Astrocyte of the hippocampus (primary cell): Measurements from ENCODE around the gene DSC3.
"Not testable (repeated sequence)": the region's sequence is repeated elsewhere in the genome, so short reads cannot be mapped to it uniquely, and the experiment has no call there.

ENCODE experiments used
- DNase-seq: peaks from one replicate; pipeline ENCODE4 v3.0.0; 2011; ENCODE audit warnings: low read depth, low spot score

DSC3 gene

GRCh38 chr18:31041271-31042083 is 1.1 kb downstream of the DSC3 start:
- peak; percentile 58 for DNase-seq

DNA sequence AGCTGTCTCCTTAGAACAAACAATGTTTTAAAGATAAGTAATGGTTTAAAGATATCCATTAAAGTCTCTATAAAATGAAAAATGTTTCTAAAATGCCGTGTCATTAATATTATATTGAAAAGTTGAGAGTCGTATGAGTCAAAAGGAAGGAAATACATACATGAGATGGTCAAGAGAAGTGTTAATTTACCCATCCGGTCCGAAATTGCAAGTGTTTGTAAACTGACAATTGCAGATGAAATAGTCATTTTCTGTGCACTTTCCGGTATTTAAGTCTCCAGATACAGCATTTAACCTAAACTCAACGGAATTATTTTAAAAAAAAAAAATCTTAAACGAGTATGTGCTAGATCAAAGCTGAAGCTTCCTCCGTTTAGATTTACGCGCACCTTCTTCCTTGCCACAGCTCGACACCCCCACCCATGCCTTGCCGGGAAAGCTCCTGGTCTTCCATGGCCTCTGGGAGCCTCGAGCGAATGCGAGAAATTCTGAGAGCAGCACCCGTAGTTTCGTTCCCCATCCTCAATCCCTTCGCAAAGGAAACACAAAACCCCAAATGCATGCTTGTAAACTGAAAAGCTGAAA is 1.8 kb downstream of the DSC3 start:
- DNase-seq = peak; percentile 28

DNA sequence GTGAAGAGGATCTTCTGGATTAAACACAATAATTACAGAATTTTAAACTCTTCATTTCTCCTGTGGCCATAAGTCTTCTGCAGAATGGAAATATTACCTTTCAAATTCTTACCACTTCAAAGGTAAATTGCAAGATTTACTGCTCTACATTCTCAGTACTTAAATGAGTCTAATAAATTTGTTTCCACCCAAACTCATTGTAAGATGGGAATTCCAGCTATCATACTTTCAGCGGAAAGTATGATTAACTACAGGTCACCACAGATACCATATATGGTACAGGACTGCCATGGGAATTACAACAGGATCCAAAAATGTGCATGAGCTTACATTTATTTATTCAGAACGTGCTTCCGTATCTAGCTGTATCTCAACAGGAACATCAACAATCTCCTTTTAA is 3.1 kb downstream of the DSC3 start:
- no peak for DNase-seq

DNA sequence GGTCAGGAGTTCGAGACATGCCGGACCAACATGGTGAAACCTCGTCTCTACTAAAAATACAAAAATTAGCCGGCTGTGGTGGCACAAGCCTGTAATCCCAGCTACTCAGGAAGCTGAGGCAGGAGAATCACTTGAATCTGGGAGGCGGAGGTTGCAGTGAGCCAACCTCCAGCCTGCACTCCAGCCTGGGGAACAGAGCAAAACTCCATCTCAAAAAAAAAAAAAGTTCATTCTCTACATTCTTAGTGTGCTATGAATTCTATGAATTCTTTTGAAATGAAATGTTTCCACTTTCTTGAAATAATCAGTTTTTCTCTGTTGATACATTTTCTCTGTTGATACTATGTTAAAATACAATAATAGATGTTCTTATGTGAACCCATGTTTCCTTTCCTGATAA is 4.9 kb downstream of the DSC3 start:
- not testable (repeated sequence) for DNase-seq

GRCh38 chr18:31034541-31034940 is 8.0 kb downstream of the DSC3 start:
- DNase-seq = no peak

DNA sequence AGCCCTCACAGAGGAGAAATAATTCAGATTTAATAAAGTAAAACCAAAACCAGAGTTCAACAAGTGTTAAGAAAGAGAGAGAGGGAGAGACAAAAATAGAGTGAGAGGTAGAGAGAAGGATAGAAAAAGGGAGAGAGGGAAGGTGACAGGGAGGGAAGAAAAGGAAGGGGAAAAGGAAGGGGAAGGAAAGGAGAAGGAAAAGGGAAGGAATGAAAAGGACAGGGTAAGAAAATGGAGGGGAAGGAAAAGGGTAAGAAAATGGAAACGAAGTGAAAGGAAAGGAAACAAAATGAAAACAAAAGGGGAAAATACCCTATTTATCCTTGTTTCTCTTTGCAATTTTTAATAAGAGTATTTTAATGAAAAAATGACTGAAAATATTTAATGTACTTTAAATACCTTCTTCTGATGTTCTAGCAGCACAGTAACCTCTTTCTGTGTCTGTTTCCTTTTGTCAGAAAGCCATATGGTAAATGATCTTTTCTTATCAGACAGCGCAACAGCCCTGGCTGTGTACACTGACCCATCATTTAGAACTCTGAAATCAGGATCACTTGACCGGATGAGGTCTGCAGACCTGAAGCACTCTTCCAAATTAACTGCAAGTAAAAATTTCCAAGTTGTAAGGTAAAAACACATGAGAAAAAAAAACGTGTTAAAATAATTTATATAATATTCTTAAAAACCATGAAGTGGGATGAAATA is 11.8 kb downstream of the DSC3 start:
- no peak for DNase-seq

GRCh38 chr18:31015715-31016434 is 26.7 kb downstream of the DSC3 start:
- no peak for DNase-seq

- DNase-seq = peak; percentile 83
These were observed 31.1 kb downstream of the DSC3 start for GRCh38 chr18:31011455-31011854.

- DNase-seq = peak; percentile 7
These were observed 31.9 kb downstream of the DSC3 start for GRCh38 chr18:31010601-31011000.

DNA sequence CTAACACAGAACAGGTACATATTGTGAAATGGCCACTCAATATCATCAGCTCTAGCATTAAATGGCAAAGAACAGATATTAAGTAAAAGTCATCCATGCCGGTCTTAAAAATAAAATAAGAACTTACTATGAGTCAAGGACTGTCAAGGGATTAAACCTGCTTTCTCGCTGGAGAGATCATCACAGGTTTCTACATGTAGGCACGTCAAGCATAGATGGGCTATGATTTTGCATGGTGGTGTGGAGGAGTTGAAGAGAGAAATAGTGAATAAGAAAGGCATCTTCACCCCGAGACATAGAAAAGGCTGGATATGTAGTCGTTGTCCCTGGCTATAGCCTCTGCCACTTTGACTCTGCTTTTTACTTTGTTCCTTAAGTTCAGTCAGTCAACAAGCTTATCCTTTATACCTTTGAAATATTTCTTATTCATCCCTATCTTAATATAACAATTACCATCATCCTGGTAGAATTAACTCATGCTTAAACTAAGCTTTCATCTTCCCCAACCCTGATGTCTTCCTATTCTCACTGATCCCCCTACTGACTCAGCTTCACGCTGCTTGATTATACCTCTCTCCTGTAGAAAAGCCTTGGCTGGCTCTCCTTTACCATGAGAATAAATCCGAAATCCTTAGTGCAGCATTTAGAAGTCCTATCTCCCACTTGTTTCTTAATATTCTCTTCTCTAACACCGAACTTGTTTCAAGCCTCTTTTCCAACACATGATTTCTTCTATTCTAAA is 42.5 kb downstream of the DSC3 start:
- DNase-seq = no peak

GRCh38 chr18:30999186-30999585 is 43.4 kb downstream of the DSC3 start:
- peak; percentile 10 for DNase-seq

DNA sequence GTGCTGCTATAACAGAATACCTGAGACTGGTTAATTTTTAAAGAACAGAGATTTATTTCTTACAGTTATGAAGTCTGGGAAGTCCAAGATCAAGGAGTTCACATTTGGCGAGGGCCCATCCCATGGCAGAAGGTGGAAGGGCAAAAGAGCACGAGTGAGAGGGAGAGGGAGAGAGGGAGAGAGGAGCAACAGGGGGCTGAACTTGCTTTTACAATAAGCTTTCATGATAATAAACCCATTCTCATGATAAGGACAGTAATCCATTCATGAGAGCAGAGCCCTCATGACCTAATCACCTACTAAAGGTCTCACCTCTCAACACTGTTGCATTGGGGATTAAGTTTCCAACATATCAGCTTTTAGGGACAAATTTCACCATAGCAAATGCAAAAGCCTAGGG is 45.3 kb downstream of the DSC3 start:
- DNase-seq = no peak

DNA sequence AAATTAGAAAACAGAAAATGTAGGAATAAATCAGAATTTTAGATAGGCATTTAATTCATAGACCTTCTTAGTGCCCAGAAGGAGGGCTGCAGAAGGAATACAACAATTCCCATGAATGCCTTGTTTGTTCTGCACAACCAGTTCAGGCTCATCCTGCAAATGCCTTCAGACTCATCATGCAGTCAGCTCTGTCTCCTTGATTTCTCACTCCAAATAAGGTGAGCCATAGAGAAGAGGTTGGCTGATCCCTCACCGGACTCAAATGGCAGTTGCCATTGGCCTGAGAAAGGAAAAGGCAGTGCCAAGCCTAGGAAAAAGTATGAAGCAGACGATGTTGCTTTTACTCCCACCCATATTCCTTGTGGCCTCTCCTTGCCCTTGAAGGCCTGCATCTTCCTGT is 50.3 kb downstream of the DSC3 start:
- no peak for DNase-seq

DNA sequence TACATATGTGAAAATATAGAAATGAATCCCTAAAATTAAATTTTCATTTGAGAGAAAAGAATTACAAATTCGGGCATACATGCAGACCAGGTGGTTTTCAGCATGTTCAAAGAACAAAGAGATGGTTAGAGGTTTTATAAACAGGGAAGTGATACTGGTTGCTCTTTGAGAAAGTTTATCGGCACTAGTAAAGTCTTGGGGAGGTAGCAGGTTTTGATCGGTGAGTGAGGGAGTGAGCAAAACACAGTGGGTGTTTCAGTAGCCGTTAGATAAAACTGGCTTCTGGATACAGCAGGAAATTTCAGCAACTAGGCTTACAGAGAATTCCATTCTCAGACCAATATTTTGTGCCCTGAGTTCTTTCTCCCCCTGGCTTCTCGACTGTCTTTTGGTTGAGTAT is 51.1 kb downstream of the DSC3 start:
- DNase-seq = no peak

DNA sequence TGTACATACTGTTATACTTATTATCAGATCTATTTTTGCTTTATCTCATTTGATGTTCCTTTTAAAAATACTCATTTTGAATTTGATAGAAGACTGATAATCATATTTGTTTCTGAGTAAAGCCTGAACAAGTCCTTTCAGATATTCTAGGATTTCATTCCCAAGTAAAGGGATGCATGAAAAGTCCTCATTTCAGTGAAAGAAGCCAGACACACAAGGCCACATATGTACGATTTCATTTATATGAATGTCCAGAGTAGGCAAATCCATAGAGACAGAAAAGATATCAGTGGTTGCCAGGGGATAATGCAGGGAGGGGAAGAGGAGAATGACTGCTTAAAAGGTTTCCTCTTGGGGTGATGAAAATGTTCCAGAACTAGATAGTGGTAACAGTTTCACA is 53.4 kb downstream of the DSC3 start:
- no peak for DNase-seq

DNA sequence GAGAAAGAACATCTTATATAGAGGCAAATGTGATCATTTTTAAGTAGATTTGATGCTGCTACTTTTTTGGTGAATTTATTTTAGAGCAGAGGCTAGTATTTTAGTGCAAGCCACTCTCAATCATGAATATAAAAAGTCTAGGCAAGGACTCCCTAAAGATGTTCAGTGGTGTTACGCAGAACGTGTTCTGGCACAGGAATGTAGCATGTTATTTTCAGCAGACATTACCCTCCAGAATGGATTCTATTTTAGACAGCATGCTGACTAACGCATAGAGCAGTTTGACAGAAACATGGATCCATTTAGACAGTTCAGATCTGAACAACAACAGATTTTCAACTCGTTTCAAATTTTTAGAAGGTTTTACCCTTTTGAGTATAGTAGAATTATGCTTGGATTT is 54.1 kb downstream of the DSC3 start:
- no peak for DNase-seq

DNA sequence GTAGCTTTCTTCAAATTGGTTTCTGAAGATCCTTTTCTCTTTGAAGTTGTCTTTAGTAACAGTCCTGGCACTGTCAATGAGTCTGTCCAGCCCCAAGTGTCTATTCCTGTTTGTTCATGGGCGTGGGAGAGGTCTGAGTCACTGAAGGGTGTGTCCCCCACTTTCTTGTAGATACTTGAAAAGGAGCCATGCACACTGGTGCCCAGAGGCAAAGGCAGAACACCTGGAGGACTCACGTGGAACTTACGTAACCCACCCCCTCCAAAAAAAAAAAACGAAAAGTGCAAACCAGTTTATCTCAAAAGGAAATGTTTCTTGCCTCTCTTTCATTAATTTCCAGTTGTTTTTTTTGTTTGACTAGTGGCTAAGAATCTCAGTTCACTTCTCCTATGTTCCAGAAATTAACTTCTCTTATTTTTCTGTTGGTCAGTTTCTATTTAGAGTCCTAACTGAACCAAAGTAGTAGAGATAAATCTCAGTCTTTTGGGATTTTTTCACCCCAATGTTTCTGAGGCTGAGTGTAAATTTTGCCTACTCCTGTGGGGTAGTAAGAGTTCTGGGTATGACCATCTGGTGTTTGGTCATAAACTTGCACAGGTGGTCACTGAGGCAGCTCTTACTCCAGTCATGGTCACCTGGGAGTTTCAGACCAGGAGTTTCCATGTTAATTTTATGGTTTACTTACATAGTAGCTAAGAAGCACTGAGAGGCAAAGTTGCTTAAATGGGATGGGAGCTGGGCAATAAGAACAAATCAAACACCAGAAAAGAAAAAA is 54.9 kb downstream of the DSC3 start:
- no peak for DNase-seq

GRCh38 chr18:30985753-30986152 is 56.8 kb downstream of the DSC3 start:
- no peak for DNase-seq

DNA sequence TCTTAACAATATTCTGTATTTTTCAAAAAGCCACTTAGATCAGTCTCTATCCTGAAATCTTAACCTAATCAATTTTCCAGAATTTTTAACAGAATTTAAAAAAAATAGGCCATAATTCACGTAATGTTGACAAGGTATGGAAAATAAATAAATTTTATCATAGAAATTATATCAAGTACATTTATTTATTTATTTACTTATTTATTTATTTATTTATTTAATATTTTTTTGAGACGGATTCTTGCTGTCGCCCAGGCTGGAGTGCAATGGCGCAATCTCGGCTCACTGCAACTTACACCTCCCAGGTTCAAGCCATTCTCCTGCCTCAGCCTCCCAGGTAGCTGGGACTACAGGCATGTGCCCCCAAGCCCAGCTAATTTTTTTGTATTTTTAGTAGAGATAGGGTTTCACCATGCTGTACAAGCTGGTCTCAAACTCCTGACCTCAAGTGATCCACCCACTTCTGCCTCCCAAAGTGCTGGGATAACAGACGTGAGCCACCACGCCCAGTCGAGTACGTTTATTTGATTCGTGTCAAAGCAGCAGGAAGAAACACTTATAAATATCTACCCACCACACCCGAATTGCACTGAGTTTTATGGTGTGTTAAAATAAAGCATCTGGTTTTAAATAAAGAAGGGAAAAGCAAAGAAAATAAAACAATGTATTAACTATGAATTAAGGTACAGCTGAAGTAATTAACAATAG is 60.1 kb downstream of the DSC3 start:
- DNase-seq = no peak

GRCh38 chr18:30978091-30978490 is 64.5 kb downstream of the DSC3 start:
- DNase-seq = not testable (repeated sequence)
